HepG2 (cell line): ENCODE data around the gene QSOX2. TPM values are rescaled to one million over a fixed set of nuclear protein-coding genes. Genes with fewer than 3 reads are reported as not detected.
A peak's percentile ranks its signal among the peaks of the same experiment; 100 is the strongest.

Experiments
- ATAC-seq: fragments of 200-7000 bp; cut with Tn5 transposase; 3 replicates; pipeline ENCODE4 v1.9.1; 2020; ENCODE audit warnings: mild to moderate bottlenecking, moderate library complexity
- BruUV-seq: library from RNA; stranded (reverse); fragments of 400-500 nt; replicated peaks from 2 replicates; lab custom pipeline; 2021; lab: Mats Ljungman, UMichigan
- CTCF ChIA-PET: fragments of 300-600 bp; formaldehyde crosslinking; extraction: SDS; loops from one replicate; lab custom pipeline; 2021; ENCODE audit warnings: low total read pairs, inconsistent platforms, low intra/inter-chr PET ratio; lab: Yijun Ruan, JAX
- POLR2A ChIA-PET: fragments of 350-600 bp; sonication (Branson Sonifier 250); formaldehyde crosslinking; loops from one replicate; lab custom pipeline; 2020; ENCODE audit warnings: antibody characterized with exemption, inconsistent platforms; lab: Yijun Ruan, JAX
- DNase-seq: peaks from one replicate; pipeline ENCODE4 v3.0.0-alpha.2; 2015; ENCODE audit warnings: low spot score
- FAIRE-seq: peaks from 3 replicates; lab custom pipeline; 2011; peaks lifted over from hg19 to GRCh38; lab: Jason Lieb, UNC
- H2AFZ ChIP-seq: one replicate; pipeline ENCODE4 v1.6.1; 2011; ENCODE audit warnings: low read length, inconsistent platforms
- H3K27ac ChIP-seq: fragments of 300-600 bp; 3 replicates; pipeline ENCODE4 v1.8.0; 2011; ENCODE audit warnings: mixed run types, mild to moderate bottlenecking, mixed read lengths, low read length, inconsistent platforms; ENCODE audit not compliant: insufficient read depth; ENCODE audit errors: extremely low read length
- H3K27me3 ChIP-seq, 2 experiments: fragments of 200-600 bp in 1 of 2; 2 replicates in 1 of 2; 3 replicates in 1 of 2; pipeline versions ENCODE4 v1.6.0 to v1.8.0; 2011; ENCODE audit warnings: low read length in 2 of 2, mild to moderate bottlenecking in 2 of 2, moderate library complexity in 2 of 2, inconsistent platforms in 1 of 2; ENCODE audit not compliant: insufficient read depth in 2 of 2, control insufficient read depth in 1 of 2
- H3K36me3 ChIP-seq, 2 experiments: fragments of 200-600 bp in 1 of 2; replicated peaks in 1 of 2; 2 replicates in 1 of 2; 3 replicates in 1 of 2; pipeline versions ENCODE4 v1.5.1 to v1.8.0; 2011; ENCODE audit warnings: low read length in 2 of 2, inconsistent platforms in 1 of 2; ENCODE audit not compliant: insufficient read depth in 2 of 2, control insufficient read depth in 1 of 2
- H3K4me1 ChIP-seq: 2 replicates; pipeline ENCODE4 v1.5.1; 2012; ENCODE audit warnings: low read length, inconsistent platforms; ENCODE audit not compliant: insufficient read depth
- H3K4me2 ChIP-seq: 2 replicates; pipeline ENCODE4 v1.6.0; 2011; ENCODE audit warnings: low read depth, low read length, inconsistent platforms
- H3K4me3 ChIP-seq, 3 experiments: fragments of 200-600 bp in 1 of 3; sonication (generic), shearing (Covaris generic) in 1 of 3; replicated peaks in 1 of 3; 2 replicates each; pipeline ENCODE4 v1.5.1; 2011 to 2016; ENCODE audit warnings: low read length in 3 of 3, inconsistent platforms in 2 of 3, low read depth in 2 of 3, mild to moderate bottlenecking in 2 of 3, control low read depth in 1 of 3, mixed read lengths in 1 of 3; ENCODE audit not compliant: insufficient read depth in 1 of 3
- H3K79me2 ChIP-seq: one replicate; pipeline ENCODE4 v1.6.1; 2011; ENCODE audit warnings: low read length, inconsistent platforms; ENCODE audit not compliant: insufficient read depth
- H3K9ac ChIP-seq: 2 replicates; pipeline ENCODE4 v1.6.0; 2011; ENCODE audit warnings: mild to moderate bottlenecking, low read depth, low read length, inconsistent platforms; ENCODE audit not compliant: insufficient read depth
- H3K9me3 ChIP-seq: 2 replicates; pipeline ENCODE4 v1.5.1; 2012; ENCODE audit warnings: mild to moderate bottlenecking, low read length
- H4K20me1 ChIP-seq: 2 replicates; pipeline ENCODE4 v1.6.0; 2011; ENCODE audit warnings: inconsistent platforms, mild to moderate bottlenecking, low read length, moderate library complexity; ENCODE audit not compliant: insufficient read depth
- CENPT ChIP-seq: sonication (generic); formaldehyde crosslinking; IDR thresholded peaks from 2 replicates; pipeline ENCODE4 v1.8.0; 2022; ENCODE audit warnings: low read depth, mild to moderate bottlenecking, moderate library complexity, missing genetic modification reagents
- GATA4 ChIP-seq: sonication (generic); IDR thresholded peaks from 2 replicates; pipeline ENCODE4 v1.6.1; 2016; ENCODE audit warnings: antibody characterized with exemption, low read depth, borderline replicate concordance
- GTF3A ChIP-seq: sonication (generic); formaldehyde crosslinking; conservative IDR thresholded peaks from 2 replicates; pipeline ENCODE4 v1.4.0; 2020; ENCODE audit warnings: mild to moderate bottlenecking, missing genetic modification reagents
- HNF4G ChIP-seq, 2 experiments: sonication (generic) in 1 of 2; formaldehyde crosslinking in 1 of 2; IDR thresholded peaks; 2 replicates each; pipeline versions ENCODE4 v1.4.0 to v1.6.1; 2011 to 2020; ENCODE audit warnings: borderline replicate concordance in 2 of 2, low read depth in 2 of 2, mild to moderate bottlenecking in 2 of 2, low read length in 1 of 2, missing genetic modification reagents in 1 of 2, moderate library complexity in 1 of 2
- HNRNPL ChIP-seq: fragments of 200-400 bp; formaldehyde crosslinking; IDR thresholded peaks from 2 replicates; pipeline ENCODE4 v1.6.1; 2017; ENCODE audit warnings: mild to moderate bottlenecking, low read depth, low read length
- PCBP2 ChIP-seq: fragments of 200-400 bp; formaldehyde crosslinking; optimal IDR thresholded peaks from 2 replicates; pipeline ENCODE3; 2018; ENCODE audit warnings: low read length, low read depth; ENCODE audit not compliant: poor library complexity, severe bottlenecking
- RAD21 ChIP-seq: fragments of 450-650 bp; formaldehyde crosslinking; IDR thresholded peaks from 2 replicates; pipeline ENCODE4 v1.5.0; 2020; ENCODE audit warnings: mild to moderate bottlenecking
- U2AF1 ChIP-seq: fragments of 200-400 bp; formaldehyde crosslinking; optimal IDR thresholded peaks from 2 replicates; pipeline ENCODE3; 2017; ENCODE audit warnings: mild to moderate bottlenecking, low read depth, low read length
- XRCC5 ChIP-seq: fragments of 200-400 bp; formaldehyde crosslinking; optimal IDR thresholded peaks from 2 replicates; pipeline ENCODE3; 2017; ENCODE audit warnings: mild to moderate bottlenecking, low read length
- ZKSCAN1 ChIP-seq: fragments of 150-350 bp; IDR thresholded peaks from 2 replicates; pipeline ENCODE4 v1.6.1; 2014; ENCODE audit warnings: low read length
- ZNF17 ChIP-seq: sonication (generic); formaldehyde crosslinking; IDR thresholded peaks from 2 replicates; pipeline ENCODE4 v1.5.0; 2020; ENCODE audit warnings: mild to moderate bottlenecking, missing genetic modification reagents
- ZNF34 ChIP-seq: sonication (generic); formaldehyde crosslinking; IDR thresholded peaks from 2 replicates; pipeline ENCODE4 v1.4.0; 2020; ENCODE audit warnings: mild to moderate bottlenecking, missing genetic modification reagents, borderline replicate concordance
- ZNF556 ChIP-seq: sonication (generic); formaldehyde crosslinking; IDR thresholded peaks from 2 replicates; pipeline ENCODE4 v1.4.0; 2020; ENCODE audit warnings: mild to moderate bottlenecking, missing genetic modification reagents, borderline replicate concordance
- ZNF672 ChIP-seq: sonication (generic); formaldehyde crosslinking; IDR thresholded peaks from 2 replicates; pipeline ENCODE4 v1.8.1; 2022; ENCODE audit warnings: missing genetic modification reagents
- WGBS: methylation state at CpG from one replicate; pipeline ENCODE4 v1.1.6; 2017; ENCODE audit warnings: low lambda C conversion rate; 5-methylcytosine and 5-hydroxymethylcytosine counted together
- in situ Hi-C: cut with HindIII; loops from 2 replicates; pipeline ENCODE4 v1.10.0; 2017; ENCODE audit warnings: low pct_unique_long_range_greater_than_20kb; ENCODE audit not compliant: extremely low pct_ligation_motif_present
- intact Hi-C: fragments of 100-400 bp; cut with micrococcal nuclease; formaldehyde crosslinking; loops from one replicate; pipeline ENCODE4 v1.10.0; 2022; ENCODE audit not compliant: unreplicated experiment
- polyA plus RNA-seq, 8 experiments: library from polyadenylated mRNA; depleted of rRNA in 3 of 8; stranded (reverse) in 7 of 8; unstranded in 1 of 8; fragments of >200 nt; fragmentation: Illumina TruSeq in 4 of 8; extraction: Trizol in 4 of 8; gene quantifications; 2 replicates each; pipeline versions ENCODE4 v1.2.1 to v1.2.3, GENCODE V29; 2011 to 2016; ENCODE audit warnings: low read depth in 4 of 8, missing spikeins in 1 of 8, mixed read lengths in 1 of 8; ENCODE audit not compliant: insufficient read depth in 1 of 8
- total RNA-seq, 5 experiments: library from RNA; depleted of rRNA; stranded (reverse); fragments of >200 nt; fragmentation: Illumina TruSeq; extraction: Trizol; gene quantifications; 2 replicates each; pipeline ENCODE4 v1.2.3, GENCODE V29; 2016; ENCODE audit warnings: low read depth in 1 of 5
- TF ChIP-seq, protein P1 (sequence below): sonication (generic); formaldehyde crosslinking; IDR thresholded peaks from 2 replicates; pipeline ENCODE4 v1.9.0; 2022; ENCODE audit warnings: low read depth, missing genetic modification reagents
- TF ChIP-seq, protein P2 (sequence below): sonication (generic); formaldehyde crosslinking; IDR thresholded peaks from 2 replicates; pipeline ENCODE4 v1.5.0; 2020; ENCODE audit warnings: mild to moderate bottlenecking, missing genetic modification reagents, moderate library complexity
- TF ChIP-seq, protein P3 (sequence below): sonication (generic); formaldehyde crosslinking; IDR thresholded peaks from 2 replicates; pipeline ENCODE4 v1.8.1; 2023; ENCODE audit warnings: mild to moderate bottlenecking, missing genetic modification reagents, borderline replicate concordance

Gene QSOX2
- total and polyA plus RNA-seq, 2 of the 13 experiments (the other 11 are each of a cell fraction or from before 2014, with no cell fraction given) = 27.1 to 42.1 TPM

DNA sequence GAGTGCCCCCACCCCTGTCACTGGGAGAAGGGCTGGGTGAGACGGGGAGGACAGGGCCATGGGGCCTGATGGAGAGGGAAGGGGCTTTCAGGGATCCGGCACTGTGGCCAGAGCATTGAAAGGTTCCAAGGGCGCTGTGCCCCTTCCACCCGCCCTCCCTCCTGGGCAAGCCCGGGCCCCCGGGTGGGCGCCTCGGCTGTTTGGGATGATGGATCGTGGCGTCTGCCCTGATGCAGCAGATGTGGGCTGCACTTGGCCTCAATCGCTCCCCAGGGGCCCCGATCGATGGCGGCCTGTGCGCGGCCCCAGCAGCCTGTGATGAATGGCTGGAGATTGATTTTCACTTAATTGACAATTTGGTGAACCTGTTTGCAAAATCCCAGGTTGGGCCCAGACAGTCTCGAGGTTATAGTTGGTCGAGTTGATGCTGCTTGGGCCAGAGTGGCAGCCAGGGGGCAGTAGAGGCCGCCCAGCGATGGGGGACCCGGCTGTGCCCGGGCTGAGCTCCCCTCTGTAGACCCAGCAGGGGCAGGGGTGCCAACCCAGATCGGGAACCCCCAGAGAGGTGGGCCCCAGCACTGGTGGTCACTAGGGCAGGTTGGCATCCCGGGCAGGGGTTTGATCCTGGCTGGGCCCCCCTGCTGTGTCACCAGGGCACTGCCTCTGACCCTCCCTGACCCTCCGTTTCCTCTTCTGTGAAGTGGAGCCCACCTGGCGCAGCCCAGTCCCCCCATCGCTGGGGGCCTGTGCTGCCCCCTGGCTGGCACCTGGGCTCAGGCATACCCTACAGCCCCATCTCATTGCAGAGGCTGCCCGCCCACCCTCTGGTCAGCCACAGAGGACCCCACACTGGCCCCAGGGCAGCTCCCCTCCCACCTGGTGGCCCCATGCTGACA lies 75.4 kb downstream of the QSOX2 start:
- intact Hi-C loops (loop anchor here (2.0 kb wide), 1 partner anchor 53 kb away; no protein-coding TSS in a partner anchor), in situ Hi-C loops (loop anchor here (10.0 kb wide), 1 partner anchor 115 kb away; no protein-coding TSS in a partner anchor)
- Histone ChIP-seq H3K4me1 (peaks cover 47% of the 10 kb centered on the region), H2AFZ (no peak overlapping the region), H3K79me2 (no peaks in the 10 kb centered on the region), H3K4me2 (peak overlapping the region; percentile 79), H3K36me3 (no peaks in the 10 kb centered on the region), H3K27me3 (peaks cover under 1 to 3% of the 10 kb centered on the region in 2 experiments; a peak in 4 of 5 replicates), H3K27ac (no peak overlapping the region), H4K20me1 (no peaks in the 10 kb centered on the region), H3K9ac (no peak overlapping the region), H3K4me3 (peak overlapping the region; percentile 8 to 62 (median 25); a peak in 5 of 6 replicates), H3K9me3 (no peaks in the 10 kb centered on the region)
- 41% methylated on average over 5 of the region's 28 CpGs for WGBS
- ATAC-seq (peak; percentile 72), FAIRE-seq (peak; percentile 42), DNase-seq (no peak)
- ChIA-PET POLR2A (interaction anchor here (0.7 to 1.4 kb wide), 5 partner anchors 10 to 158 kb away, joined by 3 read pairs; no protein-coding TSS in a partner anchor), CTCF (interaction anchor here (1.6 to 1.9 kb wide), 2 partner anchors 56 to 114 kb away, joined by 6 to 7 read pairs; no protein-coding TSS in a partner anchor)
- BruUV-seq = no TSS peak
- no peak for TF ChIP-seq ZNF672 (CRISPR knock-in tag)
- peak; percentile 91 for TF ChIP-seq HNRNPL
- TF ChIP-seq, protein P1, sequence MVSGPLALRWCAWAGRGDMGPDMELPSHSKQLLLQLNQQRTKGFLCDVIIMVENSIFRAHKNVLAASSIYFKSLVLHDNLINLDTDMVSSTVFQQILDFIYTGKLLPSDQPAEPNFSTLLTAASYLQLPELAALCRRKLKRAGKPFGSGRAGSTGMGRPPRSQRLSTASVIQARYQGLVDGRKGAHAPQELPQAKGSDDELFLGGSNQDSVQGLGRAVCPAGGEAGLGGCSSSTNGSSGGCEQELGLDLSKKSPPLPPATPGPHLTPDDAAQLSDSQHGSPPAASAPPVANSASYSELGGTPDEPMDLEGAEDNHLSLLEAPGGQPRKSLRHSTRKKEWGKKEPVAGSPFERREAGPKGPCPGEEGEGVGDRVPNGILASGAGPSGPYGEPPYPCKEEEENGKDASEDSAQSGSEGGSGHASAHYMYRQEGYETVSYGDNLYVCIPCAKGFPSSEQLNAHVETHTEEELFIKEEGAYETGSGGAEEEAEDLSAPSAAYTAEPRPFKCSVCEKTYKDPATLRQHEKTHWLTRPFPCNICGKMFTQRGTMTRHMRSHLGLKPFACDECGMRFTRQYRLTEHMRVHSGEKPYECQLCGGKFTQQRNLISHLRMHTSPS (CRISPR knock-in tag) = peak; percentile 59; the same call in 1 of the 2 replicates
- 0 out of 2 replicates have a peak, but pooled peaks have one; percentile 24 for TF ChIP-seq ZNF556 (CRISPR knock-in tag)
- no peak for TF ChIP-seq ZNF34 (CRISPR knock-in tag)
- TF ChIP-seq PCBP2 = no peak
- TF ChIP-seq XRCC5 = peak; percentile 40
- no peak for TF ChIP-seq GATA4
- TF ChIP-seq, protein P2, sequence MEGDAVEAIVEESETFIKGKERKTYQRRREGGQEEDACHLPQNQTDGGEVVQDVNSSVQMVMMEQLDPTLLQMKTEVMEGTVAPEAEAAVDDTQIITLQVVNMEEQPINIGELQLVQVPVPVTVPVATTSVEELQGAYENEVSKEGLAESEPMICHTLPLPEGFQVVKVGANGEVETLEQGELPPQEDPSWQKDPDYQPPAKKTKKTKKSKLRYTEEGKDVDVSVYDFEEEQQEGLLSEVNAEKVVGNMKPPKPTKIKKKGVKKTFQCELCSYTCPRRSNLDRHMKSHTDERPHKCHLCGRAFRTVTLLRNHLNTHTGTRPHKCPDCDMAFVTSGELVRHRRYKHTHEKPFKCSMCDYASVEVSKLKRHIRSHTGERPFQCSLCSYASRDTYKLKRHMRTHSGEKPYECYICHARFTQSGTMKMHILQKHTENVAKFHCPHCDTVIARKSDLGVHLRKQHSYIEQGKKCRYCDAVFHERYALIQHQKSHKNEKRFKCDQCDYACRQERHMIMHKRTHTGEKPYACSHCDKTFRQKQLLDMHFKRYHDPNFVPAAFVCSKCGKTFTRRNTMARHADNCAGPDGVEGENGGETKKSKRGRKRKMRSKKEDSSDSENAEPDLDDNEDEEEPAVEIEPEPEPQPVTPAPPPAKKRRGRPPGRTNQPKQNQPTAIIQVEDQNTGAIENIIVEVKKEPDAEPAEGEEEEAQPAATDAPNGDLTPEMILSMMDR = peak; percentile 81
- 0 out of 2 replicates have a peak, but pooled peaks have one; percentile 16 for TF ChIP-seq GTF3A (CRISPR knock-in tag)
- no peak for TF ChIP-seq U2AF1
- TF ChIP-seq RAD21 (CRISPR knock-in tag) = peak; percentile 69
- TF ChIP-seq ZKSCAN1 = no peak
- TF ChIP-seq HNF4G (IDR thresholded peaks at IDR 0.05; ENCODE audit: borderline replicate concordance, low read depth, low read length) = no peak
- TF ChIP-seq HNF4G (CRISPR knock-in tag; IDR thresholded peaks at IDR 0.05; ENCODE audit: borderline replicate concordance, low read depth) = no peak
- TF ChIP-seq, protein P3, sequence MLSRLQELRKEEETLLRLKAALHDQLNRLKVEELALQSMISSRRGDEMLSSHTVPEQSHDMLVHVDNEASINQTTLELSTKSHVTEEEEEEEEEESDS (CRISPR knock-in tag) = no peak
- no peak for TF ChIP-seq CENPT
- TF ChIP-seq ZNF17 (CRISPR knock-in tag) = no peak
